Smooth muscle cell of the brain vasculature (primary cell): ENCODE data around the gene EPAS1.

Source experiments
- DNase-seq: peaks from one replicate; pipeline ENCODE4 v3.0.0-alpha.2; 2012; ENCODE audit warnings: low read depth, low spot score

Gene EPAS1

GRCh38 chr2:46300406-46300832 lies 3.2 kb downstream of the EPAS1 start:
- no peak for DNase-seq

- no peak for DNase-seq
Measured at GRCh38 chr2:46302005-46302695, 4.9 kb downstream of the EPAS1 start.

- no peak for DNase-seq
Measured at GRCh38 chr2:46303233-46303632, 6.0 kb downstream of the EPAS1 start.

GRCh38 chr2:46303822-46304221 lies 6.6 kb downstream of the EPAS1 start:
- no peak for DNase-seq

GRCh38 chr2:46304635-46305034 lies 7.4 kb downstream of the EPAS1 start:
- no peak for DNase-seq

- DNase-seq: no peak
Measured at GRCh38 chr2:46305187-46305586, 8.0 kb downstream of the EPAS1 start.

- DNase-seq: no peak
Measured at GRCh38 chr2:46305767-46306166, 8.6 kb downstream of the EPAS1 start.

- DNase-seq: no peak
Measured at GRCh38 chr2:46306330-46306751, 9.1 kb downstream of the EPAS1 start.

- DNase-seq: no peak
Measured at GRCh38 chr2:46306988-46307655, 9.9 kb downstream of the EPAS1 start.

- no peak for DNase-seq
Measured at GRCh38 chr2:46308081-46308480, 10.9 kb downstream of the EPAS1 start.

- DNase-seq: no peak
Measured at GRCh38 chr2:46308629-46309028, 11.4 kb downstream of the EPAS1 start.

GRCh38 chr2:46309052-46309953 lies 12.1 kb downstream of the EPAS1 start:
- no peak for DNase-seq

GRCh38 chr2:46310446-46310845 lies 13.2 kb downstream of the EPAS1 start:
- DNase-seq: no peak

- DNase-seq: no peak
Measured at GRCh38 chr2:46311651-46312223, 14.5 kb downstream of the EPAS1 start.

- no peak for DNase-seq
Measured at GRCh38 chr2:46313063-46313462, 15.9 kb downstream of the EPAS1 start.

GRCh38 chr2:46314065-46314835 lies 17.0 kb downstream of the EPAS1 start:
- no peak for DNase-seq

GRCh38 chr2:46315103-46315890 lies 18.1 kb downstream of the EPAS1 start:
- DNase-seq: no peak

GRCh38 chr2:46317094-46317486 lies 19.9 kb downstream of the EPAS1 start:
- DNase-seq: no peak

GRCh38 chr2:46318579-46319460 lies 21.6 kb downstream of the EPAS1 start:
- DNase-seq: no peak
